Right hindlimb (tissue), 1 donor: ENCODE results near the gene CREBBP.

ENCODE experiments used
- DNase-seq: peaks from one replicate; pipeline ENCODE4 v3.0.0-alpha.2; 2018

The CREBBP gene

DNA sequence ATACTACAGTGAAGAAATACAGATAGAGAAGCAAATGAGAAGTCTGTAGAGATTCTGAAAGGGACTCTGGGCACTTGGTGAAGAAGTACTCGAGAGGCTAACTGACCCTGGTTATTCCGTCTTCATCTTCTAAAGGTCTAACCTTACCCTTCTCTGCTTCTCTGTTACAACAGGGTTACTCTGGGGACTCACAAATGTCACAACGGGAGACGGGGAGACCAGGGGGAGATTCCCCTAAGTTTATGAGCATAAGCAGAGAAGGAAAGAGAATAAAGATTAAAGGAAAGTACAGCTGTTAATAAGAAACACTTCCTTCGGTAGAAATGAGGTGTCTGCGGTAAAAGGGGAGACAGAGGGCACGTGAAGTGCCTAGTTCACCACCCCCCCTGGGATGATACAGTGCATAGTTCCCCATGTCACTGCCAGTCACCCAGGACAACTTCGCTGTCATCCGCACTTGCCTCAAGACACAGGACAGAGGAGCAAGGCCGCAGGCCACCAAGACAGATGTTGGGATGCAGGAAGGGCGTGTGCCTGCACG lies 88.0 kb downstream of the CREBBP start:
- DNase-seq, result no peak

- DNase-seq, result no peak
Measured at GRCh38 chr16:3791701-3792100, 88.8 kb downstream of the CREBBP start.

DNA sequence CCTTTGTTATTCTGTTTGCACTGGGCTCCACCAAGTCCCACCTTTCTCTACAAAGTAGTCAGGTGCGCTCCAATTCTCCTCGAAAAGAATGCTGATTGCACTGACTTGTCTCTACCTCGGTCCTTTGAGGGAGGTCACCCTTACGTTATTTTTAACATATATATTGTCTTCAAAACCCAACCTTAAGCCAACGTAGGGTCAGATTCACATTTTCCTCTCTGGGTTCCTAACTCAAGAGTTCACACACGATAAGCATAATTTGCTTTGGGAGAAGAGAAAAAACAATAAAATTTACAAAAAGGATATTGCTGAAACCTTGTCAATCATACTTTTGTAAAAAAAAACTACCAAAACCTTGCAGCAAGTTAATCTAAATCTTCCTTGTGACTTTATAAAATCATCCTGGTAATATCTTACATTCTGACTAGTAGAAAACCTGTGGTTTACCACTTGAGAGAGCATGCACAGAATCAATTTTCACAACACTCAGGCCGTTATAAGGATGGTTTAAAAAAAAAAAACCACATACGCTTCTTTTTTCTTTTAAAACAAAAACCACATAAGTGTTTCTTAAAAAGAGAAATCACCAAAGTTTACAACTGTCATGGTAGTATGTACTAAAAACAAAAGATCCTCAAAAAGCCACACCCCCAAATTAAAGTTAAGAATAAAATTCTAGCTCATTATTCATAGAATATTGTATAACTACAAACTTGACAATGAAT lies 91.0 kb downstream of the CREBBP start:
- no peak for DNase-seq

GRCh38 chr16:3788711-3789374 lies 91.7 kb downstream of the CREBBP start:
- no peak for DNase-seq

GRCh38 chr16:3787924-3788661 lies 92.4 kb downstream of the CREBBP start:
- no peak for DNase-seq

- DNase-seq, result no peak
Measured at GRCh38 chr16:3785413-3785812, 95.1 kb downstream of the CREBBP start.

DNA sequence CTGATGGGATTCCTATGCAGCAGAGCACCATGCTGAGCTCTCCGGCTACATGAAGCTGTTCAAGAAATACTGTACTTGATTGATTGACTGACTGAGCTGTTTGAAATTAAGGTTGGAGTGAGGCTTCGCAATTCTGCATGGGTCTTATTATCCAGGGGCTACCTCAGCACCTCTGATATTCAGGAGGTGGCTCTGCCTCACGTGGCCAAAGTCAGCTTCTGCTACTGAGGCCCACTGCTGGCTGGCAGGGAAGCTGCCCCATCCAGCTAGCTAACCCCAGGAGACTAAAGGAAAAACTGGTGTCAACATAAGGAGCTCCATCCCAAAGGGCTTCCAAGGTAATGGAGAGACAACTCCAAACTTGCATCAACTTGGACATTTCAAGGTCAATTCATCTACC lies 97.0 kb downstream of the CREBBP start:
- DNase-seq, result no peak

DNA sequence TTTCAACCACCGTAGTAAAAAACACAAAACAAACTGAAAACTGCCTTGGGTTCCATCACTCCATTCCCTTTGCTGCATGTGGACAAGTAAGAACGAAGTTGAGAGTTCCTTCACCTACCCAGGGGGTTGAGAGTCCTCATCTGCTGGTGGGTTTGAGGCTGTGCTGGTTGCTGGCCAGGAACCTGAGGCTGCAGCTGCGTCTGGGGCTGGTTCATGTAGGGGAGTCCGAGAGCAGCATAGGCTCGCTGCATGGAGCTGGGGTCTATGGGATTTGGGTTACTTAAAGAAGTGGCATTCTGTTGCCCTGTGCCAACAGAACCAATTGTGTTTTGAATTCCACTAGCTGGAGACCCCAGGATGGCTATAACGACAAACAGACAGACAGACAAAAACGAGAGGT lies 97.9 kb downstream of the CREBBP start:
- DNase-seq, result no peak

DNA sequence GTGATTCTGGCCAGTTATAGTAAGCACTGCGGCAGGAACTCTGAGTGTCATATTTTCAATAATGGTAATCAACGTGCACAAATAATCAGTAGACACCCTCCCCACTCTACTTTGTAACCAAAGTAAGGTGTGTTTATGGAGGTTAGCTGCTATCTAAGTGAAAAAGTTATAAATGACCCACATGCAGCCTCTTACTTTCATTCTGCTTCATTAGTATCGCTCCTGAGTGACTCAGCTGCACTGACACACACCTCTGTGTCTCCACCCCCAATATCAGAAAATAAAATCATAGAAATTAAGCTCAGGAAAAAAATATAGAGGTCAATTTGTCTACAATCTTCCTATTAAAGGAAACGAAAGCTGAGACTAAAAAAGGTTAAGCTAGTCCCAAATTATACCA lies 99.1 kb downstream of the CREBBP start:
- DNase-seq, result no peak

DNA sequence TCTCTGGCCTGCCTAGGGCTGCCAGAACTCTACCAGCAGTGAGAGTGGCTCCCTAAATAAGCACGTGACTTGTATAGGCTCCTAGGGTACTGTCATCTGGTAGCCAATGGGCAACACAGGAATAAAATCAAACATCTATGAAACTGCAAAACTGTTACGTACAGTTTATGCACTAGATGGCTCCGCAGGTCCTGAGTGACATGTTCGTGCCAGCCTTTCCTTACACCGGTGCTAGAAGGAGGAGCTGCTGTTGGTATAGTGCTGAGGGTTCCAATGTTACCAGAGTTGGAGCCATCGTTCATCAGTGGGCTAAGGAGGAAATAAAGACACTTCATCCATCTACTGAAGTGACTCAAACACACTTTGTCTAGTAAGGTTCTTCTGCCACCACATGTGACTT lies 99.9 kb downstream of the CREBBP start:
- DNase-seq, result no peak

- DNase-seq, result no peak
Measured at GRCh38 chr16:3776316-3776715, 104.2 kb downstream of the CREBBP start.

DNA sequence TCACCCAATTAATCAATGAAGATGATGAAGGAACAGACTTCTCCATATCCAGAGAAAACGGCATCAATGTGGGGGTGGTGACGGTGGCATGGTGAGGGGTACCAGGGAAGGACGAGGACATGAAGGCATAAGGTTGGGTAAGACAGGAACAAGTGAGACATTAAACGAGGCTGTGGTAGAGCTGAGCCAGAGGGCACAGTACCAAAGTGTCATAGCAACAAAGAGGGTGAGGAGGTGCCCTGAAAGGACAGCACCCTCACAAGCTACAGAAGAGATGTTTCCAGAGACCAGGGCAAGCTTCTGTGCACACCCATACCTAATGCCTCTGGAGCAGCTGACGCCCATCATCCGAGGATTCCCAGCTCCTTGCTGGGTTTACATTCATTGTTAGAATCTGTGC lies 105.7 kb downstream of the CREBBP start:
- DNase-seq, result no peak

DNA sequence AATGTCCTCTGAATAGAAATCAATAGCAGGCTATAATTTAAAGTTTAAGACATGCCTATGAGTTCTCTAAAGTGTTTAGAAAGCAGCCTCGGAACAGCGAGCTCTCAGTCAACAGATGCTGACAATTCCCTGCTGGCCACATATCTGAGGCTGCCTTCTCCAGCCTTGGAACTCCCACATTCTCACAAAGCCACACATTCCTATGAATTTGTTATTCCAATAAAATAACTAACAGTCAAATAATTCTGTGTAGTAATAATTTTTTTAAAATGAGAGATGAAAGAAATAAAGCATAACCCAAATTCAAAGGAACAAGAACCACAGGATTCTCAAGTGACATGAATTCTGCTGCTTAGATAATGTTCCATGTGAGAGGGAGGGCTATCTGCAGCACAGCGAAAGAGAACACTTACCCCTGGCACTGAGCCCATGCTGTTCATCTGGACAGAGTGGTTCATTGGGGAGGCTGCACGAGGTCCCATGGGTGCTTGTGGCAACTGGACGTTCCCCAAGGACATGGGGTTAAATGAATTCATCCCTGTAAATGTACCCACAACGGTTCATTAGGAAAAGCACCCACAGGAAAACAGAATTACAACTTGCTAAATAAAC lies 106.3 kb downstream of the CREBBP start:
- DNase-seq, result no peak

- no peak for DNase-seq
Measured at GRCh38 chr16:3773663-3774062, 106.8 kb downstream of the CREBBP start.

DNA sequence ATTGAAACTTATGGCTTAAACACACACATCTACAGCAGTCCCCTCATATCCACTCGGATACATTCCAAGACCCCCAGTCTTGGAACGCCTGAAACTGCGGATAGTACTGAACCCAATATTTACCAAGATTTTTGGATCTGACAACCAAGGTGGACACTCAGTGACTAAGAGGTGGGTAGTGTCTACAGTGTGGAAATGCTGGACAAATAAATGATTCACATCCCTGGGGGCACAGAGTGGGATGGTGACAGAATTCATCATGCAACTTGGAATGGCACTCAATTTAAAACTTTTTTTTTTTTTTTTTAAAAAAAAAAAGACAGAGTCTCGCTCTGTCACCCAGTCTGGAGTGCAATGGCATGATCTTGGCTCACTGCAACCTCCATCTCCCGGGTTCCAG lies 109.0 kb downstream of the CREBBP start:
- DNase-seq, result no peak

DNA sequence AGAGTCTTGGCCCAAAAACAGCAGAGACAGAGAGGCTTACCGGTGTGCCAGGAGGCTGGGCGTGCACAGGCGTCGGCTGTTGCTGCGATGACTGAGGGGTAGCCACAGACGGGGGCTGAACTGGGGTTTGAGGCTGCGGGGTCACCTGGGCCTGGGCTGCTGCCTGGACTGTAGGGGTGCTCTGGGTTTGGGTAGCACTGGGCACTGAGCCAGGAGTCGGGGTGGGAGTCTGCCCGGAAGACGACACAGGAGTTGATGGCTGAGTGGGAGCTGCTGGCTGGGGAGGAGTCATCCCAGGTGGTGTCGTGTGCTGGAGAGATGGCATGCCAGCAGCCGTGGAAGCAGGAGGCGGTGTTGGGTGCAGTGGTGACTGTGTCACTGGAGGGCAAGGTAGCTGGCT lies 110.0 kb downstream of the CREBBP start:
- DNase-seq, result no peak

DNA sequence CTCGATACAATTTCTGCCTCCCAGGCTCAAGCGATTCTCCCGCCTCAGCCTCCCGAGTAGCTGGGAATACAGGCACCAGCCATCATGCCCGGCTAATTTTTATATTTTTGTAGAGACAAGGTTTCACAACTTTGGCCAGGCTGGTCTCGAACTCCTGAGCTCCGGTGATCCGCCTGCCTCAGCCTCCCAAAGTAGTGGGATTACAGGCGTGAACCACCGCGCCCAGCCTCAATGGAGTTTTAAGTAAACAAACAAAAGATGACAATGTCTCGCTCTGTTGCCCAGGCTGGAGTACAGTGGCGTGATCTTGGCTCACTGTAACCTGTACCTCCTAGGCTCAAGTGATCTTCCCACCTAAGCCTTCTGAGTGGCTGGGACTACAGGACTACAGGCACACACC lies 110.6 kb downstream of the CREBBP start:
- DNase-seq, result no peak

DNA sequence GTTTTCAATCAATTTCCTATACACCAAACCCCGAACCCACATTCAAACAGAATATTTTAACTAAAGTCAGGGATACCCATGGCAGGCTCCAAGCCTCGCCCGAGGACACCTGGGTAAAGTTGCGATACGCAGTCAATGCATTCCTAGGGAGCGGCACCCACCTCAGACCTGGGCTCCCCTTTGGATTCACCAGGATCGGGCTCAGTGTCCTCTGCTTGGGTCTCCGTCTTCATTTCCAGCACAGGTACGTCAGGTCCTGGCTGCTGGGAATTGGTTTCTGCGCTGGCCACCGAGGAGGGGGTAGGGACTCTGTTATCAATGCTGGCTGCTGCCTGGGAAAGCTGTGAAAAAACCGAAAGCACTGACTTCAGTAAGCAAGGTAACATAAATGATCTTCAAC lies 111.5 kb downstream of the CREBBP start:
- DNase-seq, result no peak

DNA sequence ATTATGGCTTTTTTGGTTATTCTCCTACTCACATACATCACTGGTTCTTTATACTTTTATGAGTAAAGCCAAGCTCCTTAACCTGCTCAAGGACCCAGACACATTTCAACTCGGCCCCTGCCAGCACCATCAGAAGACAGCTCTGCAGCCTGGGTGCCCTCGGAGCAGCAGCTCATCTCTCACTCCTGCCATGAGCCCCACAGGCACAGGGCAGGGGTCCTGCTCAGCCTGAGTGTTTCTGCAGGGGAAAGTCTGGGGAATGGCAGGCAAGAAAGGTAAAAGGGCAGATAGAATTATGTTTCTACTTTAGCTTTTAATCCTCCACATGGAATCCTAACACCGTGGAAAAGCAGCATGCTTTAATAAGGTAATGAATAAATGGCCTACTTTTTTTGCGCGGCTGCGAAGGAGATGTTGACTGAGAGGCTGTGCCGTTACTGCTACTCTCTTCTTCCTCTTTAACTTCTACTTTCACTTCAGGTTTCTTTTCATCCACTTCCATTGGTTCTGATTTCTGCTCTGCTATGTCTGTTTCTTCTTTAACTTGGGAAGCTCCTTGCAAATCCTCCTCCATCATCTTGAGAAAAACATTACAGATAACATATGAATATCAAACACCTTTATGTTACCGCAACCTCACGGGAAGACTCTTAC lies 113.1 kb downstream of the CREBBP start:
- DNase-seq, result no peak

GRCh38 chr16:3766177-3766576 lies 114.3 kb downstream of the CREBBP start:
- no peak for DNase-seq

DNA sequence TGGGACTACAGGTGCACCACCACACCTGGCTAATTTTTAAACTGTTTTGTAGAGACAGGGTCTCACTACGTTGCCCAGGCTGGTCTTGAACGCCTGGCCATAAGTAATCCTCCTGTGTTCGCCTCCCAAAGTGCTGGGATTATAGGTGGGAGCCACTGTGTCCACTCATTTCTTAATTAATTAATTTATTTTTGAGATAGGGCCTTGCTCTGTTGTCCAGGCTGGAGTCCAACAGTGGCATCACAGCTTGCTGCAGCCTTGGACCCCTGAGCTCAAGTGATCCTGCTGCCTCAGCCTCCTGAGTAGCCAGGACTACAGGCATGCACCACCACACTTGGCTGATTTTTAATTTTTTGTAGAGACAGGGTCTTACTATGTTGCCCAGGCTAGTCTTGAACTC lies 116.1 kb downstream of the CREBBP start:
- no peak for DNase-seq

DNA sequence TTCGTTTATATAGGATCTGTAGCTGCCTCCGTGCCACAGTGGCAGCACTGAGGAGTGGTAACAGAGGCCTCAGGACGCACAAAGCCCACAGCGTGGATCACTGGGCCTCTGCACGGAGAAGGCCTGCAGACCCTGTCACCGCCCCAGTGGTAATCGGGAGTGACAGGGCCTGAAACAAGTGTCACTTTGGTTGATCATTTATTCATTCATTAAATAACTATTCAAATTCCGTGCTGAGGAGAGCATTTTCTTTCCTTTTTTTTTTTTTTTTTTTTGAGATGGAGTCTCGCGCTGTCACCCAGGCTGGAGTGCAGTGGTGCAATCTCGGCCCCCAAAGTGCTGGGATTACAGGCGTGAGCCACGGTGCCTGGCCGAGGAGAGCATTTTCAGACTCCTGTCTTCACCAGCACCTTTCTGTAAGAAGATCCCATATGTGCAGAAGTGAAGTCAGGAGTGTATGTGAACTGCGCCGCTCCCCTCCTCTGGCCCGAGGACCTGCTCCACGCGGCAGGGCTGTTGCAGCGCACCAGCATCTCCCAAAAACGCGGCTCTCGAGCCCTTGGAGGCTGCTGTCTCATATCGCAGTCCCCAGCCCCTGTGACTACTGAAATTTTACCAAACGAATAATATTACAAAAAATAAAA lies 118.3 kb downstream of the CREBBP start:
- DNase-seq, result no peak
